Loucy (cell line): ENCODE measurements around the gene LINC01488.

Experiments
- H2AFZ ChIP-seq: fragments of 200-600 bp; sonication (generic); 2 replicates; pipeline ENCODE4 v1.6.0; 2016; ENCODE audit warnings: antibody characterized with exemption, mild to moderate bottlenecking, low read length, moderate library complexity
- H3F3A ChIP-seq: fragments of 200-600 bp; 2 replicates; pipeline ENCODE4 v1.6.0; 2016; ENCODE audit warnings: antibody characterized with exemption, low read depth, mild to moderate bottlenecking
- H3K27me3 ChIP-seq: fragments of 200-600 bp; sonication (generic); 2 replicates; pipeline ENCODE4 v1.6.1; 2014; ENCODE audit warnings: low read length, mild to moderate bottlenecking; ENCODE audit not compliant: insufficient read depth, poor library complexity, severe bottlenecking
- H3K36me3 ChIP-seq: fragments of 200-600 bp; sonication (generic); 2 replicates; pipeline ENCODE4 v1.6.1; 2016; ENCODE audit warnings: low read length; ENCODE audit not compliant: insufficient read depth
- H3K4me1 ChIP-seq: fragments of 200-600 bp; sonication (generic); 2 replicates; pipeline ENCODE4 v1.5.1; 2014; ENCODE audit warnings: low read length, mild to moderate bottlenecking; ENCODE audit not compliant: insufficient read depth, poor library complexity, severe bottlenecking
- H3K4me2 ChIP-seq: fragments of 200-600 bp; sonication (generic); 2 replicates; pipeline ENCODE4 v1.6.0; 2014; ENCODE audit warnings: antibody characterized with exemption, low read length, low read depth, mild to moderate bottlenecking; ENCODE audit not compliant: poor library complexity, severe bottlenecking
- H3K4me3 ChIP-seq: fragments of 200-600 bp; sonication (generic); 2 replicates; pipeline ENCODE4 v1.5.1; 2014; ENCODE audit warnings: low read length, mild to moderate bottlenecking, mixed read lengths; ENCODE audit not compliant: poor library complexity, severe bottlenecking
- H3K79me2 ChIP-seq: fragments of 200-600 bp; sonication (generic); 2 replicates; pipeline ENCODE4 v1.6.1; 2014; ENCODE audit warnings: low read length; ENCODE audit not compliant: insufficient read depth
- H3K9ac ChIP-seq: fragments of 200-600 bp; sonication (generic); 2 replicates; pipeline ENCODE4 v1.6.0; 2014; ENCODE audit warnings: mild to moderate bottlenecking, low read depth, low read length, moderate library complexity; ENCODE audit not compliant: poor library complexity, severe bottlenecking
- H3K9me2 ChIP-seq: fragments of 200-600 bp; sonication (generic); replicated peaks from 2 replicates; pipeline ENCODE4 v1.6.1; 2016; ENCODE audit warnings: low read depth, low read length, mixed read lengths
- H3K9me3 ChIP-seq: fragments of 200-600 bp; sonication (generic); 2 replicates; pipeline ENCODE4 v1.6.1; 2014; ENCODE audit warnings: mild to moderate bottlenecking, antibody characterized with exemption, low read length, low read depth; ENCODE audit not compliant: insufficient read depth
- H4K20me1 ChIP-seq: fragments of 200-600 bp; sonication (generic); 2 replicates; pipeline ENCODE4 v1.6.0; 2014; ENCODE audit warnings: antibody characterized with exemption, low read length, mild to moderate bottlenecking; ENCODE audit not compliant: insufficient read depth, poor library complexity, severe bottlenecking
- EZH2phosphoT487 ChIP-seq: fragments of 200-600 bp; IDR thresholded peaks from 2 replicates; pipeline ENCODE4 v1.6.1; 2018; ENCODE audit warnings: antibody characterized with exemption, mild to moderate bottlenecking, moderate library complexity, borderline replicate concordance
- TF ChIP-seq, protein P1 (sequence below): fragments of 200-600 bp; sonication (generic); conservative IDR thresholded peaks from 2 replicates; pipeline ENCODE4 v1.5.1; 2014; ENCODE audit warnings: mild to moderate bottlenecking, antibody characterized with exemption, low read length

LINC01488 gene

GRCh38 chr11:69459848-69460539, 21.5 kb upstream of the LINC01488 start:
- Histone ChIP-seq H3K4me3 (no peak overlapping the region), H3F3A (no peaks in the 10 kb centered on the region), H3K4me2 (no peak overlapping the region), H3K9me2 (no peaks in the 10 kb centered on the region), H3K79me2 (no peaks in the 10 kb centered on the region), H4K20me1 (no peaks in the 10 kb centered on the region), H3K9ac (no peak overlapping the region), H2AFZ (no peak overlapping the region), H3K9me3 (peaks cover 12% of the 10 kb centered on the region; the same call in 1 of the 2 replicates), H3K36me3 (no peaks in the 10 kb centered on the region), H3K4me1 (no peaks in the 10 kb centered on the region), H3K27me3 (no peaks in the 10 kb centered on the region)
- TF ChIP-seq EZH2phosphoT487 = no peak
- TF ChIP-seq, protein P1, sequence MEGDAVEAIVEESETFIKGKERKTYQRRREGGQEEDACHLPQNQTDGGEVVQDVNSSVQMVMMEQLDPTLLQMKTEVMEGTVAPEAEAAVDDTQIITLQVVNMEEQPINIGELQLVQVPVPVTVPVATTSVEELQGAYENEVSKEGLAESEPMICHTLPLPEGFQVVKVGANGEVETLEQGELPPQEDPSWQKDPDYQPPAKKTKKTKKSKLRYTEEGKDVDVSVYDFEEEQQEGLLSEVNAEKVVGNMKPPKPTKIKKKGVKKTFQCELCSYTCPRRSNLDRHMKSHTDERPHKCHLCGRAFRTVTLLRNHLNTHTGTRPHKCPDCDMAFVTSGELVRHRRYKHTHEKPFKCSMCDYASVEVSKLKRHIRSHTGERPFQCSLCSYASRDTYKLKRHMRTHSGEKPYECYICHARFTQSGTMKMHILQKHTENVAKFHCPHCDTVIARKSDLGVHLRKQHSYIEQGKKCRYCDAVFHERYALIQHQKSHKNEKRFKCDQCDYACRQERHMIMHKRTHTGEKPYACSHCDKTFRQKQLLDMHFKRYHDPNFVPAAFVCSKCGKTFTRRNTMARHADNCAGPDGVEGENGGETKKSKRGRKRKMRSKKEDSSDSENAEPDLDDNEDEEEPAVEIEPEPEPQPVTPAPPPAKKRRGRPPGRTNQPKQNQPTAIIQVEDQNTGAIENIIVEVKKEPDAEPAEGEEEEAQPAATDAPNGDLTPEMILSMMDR = no peak

DNA sequence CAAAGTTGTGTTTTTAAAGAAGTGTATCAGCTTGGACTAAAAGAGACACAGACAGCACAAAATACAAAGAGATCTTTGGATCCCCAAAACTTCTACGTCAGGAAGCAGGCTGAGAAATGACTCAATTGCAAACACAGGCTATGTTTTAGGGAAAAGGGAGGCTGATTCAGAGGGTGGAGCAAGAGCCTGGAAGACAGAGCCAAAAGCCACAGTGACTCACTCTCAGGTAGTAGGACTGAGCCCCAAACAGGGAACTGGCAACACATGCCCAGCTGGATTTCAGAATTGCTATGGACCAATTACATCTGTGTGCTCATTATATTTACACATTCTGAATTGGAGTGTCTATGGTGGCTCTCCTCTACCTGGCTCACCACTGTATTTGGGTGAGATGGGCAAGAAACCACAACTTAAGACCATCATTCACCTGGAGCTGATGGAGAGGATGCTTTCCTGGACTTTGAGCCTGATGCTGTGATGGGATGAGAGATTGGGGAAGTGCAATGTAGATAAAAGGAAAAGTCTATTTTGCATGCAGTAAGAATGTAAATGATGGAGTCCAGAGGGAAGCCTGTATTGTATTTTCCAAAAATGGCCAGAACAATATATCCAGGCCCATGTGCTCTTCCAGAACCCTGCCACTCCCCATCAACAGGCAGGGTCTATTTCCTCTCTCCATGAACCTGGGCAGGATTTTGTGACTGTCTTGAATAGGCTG, 20.8 kb upstream of the LINC01488 start:
- no peaks in the 10 kb centered on the region for H3K9me2 ChIP-seq
- no peaks in the 10 kb centered on the region for H3K27me3 ChIP-seq
- no peaks in the 10 kb centered on the region for H3K36me3 ChIP-seq
- H3K9me3 ChIP-seq = peaks cover 12% of the 10 kb centered on the region; the same call in 1 of the 2 replicates
- H3K9ac ChIP-seq = no peak overlapping the region
- no peak overlapping the region for H3K4me3 ChIP-seq
- no peak overlapping the region for H2AFZ ChIP-seq
- no peaks in the 10 kb centered on the region for H4K20me1 ChIP-seq
- no peaks in the 10 kb centered on the region for H3F3A ChIP-seq
- no peaks in the 10 kb centered on the region for H3K4me1 ChIP-seq
- H3K79me2 ChIP-seq = no peaks in the 10 kb centered on the region
- no peak for TF ChIP-seq EZH2phosphoT487
- TF ChIP-seq, protein P1 = no peak
- H3K4me2 ChIP-seq = no peak overlapping the region

DNA sequence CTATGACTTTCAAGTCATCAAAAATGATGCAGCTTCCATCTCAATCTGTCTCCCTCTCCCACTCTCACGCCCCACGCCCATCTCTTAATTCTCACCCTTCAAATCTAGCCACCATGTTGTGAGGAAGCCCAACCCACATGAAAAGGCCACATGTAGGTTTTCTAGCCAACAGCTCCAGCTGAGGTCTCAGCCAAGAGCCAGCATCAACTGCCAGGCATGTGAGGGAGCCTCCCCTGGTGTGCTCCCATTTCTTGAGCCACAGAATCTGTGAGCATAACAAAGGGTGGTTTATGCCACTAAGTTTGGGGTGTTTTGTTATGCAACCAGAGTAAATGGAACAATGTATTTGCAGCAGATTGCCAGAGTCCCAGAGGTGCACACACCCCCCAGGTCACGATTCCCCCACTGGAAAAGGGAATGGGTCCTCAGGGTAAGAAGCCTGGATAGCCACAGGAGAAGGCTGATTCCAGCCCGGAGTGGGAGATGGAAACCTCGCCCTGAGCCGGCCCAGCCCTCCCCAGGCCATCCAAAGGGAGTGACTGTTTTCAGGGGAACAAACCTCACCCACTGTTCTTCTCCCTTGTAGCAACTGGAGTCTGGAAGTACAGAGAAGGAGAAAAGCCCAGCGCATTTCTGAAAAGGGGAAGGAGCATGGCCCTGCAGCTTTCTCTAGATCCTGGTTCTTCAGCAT, 20.0 kb upstream of the LINC01488 start:
- Histone ChIP-seq H3K36me3 (no peaks in the 10 kb centered on the region), H3K4me3 (no peak overlapping the region), H3F3A (no peaks in the 10 kb centered on the region), H3K9me3 (peaks cover 12% of the 10 kb centered on the region; the same call in 1 of the 2 replicates), H3K9me2 (no peaks in the 10 kb centered on the region), H3K27me3 (no peaks in the 10 kb centered on the region), H3K79me2 (no peaks in the 10 kb centered on the region), H4K20me1 (no peaks in the 10 kb centered on the region), H2AFZ (no peak overlapping the region), H3K4me2 (no peak overlapping the region), H3K9ac (no peak overlapping the region), H3K4me1 (no peaks in the 10 kb centered on the region)
- TF ChIP-seq EZH2phosphoT487 = no peak
- TF ChIP-seq, protein P1 = no peak
